ENCODE results near the gene ANO1.
A peak's percentile ranks its signal among the peaks of the same experiment; 100 is the strongest.

ANO1 gene

DNA sequence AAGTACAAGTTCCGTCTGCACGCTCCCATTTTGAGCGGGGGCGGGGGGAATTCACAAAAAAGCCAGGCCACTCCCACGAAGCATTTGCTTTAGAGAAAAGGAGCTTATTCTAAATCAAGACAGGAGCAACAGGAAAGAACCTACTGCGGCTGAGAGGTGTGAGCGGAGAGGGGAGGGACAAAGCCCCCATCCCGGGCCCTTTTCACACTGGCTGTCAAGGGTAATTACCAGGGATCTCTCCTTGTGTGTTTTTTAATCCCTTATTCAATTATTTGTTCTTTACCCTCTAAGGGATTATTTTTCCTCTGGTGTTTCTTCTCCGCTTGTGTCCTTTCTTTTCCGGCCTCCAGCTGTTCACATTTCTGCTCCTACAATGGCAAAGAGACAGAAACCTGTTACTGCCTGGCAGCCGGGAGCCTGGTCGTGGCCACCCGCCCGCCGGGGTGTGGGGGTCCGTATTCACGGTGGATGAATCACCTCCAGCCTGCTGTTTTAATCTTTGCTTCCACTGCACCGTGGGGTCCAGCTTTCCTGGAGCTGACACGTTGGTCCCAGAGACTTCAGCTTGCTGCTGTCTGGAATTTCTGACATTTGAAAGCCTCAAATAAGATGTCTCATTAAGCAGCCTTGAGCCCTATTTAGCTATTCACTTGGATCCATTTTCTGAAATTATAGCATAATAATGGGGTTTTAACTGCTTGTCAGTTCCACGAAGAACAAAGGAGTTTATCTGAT lies 63.5 kb downstream of the ANO1 start:
- DNase-seq (ENCODE audit: low read depth, low spot score) = peak; percentile 20
- TF ChIP-seq, protein P1, sequence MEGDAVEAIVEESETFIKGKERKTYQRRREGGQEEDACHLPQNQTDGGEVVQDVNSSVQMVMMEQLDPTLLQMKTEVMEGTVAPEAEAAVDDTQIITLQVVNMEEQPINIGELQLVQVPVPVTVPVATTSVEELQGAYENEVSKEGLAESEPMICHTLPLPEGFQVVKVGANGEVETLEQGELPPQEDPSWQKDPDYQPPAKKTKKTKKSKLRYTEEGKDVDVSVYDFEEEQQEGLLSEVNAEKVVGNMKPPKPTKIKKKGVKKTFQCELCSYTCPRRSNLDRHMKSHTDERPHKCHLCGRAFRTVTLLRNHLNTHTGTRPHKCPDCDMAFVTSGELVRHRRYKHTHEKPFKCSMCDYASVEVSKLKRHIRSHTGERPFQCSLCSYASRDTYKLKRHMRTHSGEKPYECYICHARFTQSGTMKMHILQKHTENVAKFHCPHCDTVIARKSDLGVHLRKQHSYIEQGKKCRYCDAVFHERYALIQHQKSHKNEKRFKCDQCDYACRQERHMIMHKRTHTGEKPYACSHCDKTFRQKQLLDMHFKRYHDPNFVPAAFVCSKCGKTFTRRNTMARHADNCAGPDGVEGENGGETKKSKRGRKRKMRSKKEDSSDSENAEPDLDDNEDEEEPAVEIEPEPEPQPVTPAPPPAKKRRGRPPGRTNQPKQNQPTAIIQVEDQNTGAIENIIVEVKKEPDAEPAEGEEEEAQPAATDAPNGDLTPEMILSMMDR (IDR thresholded peaks at IDR 0.05; ENCODE audit: low read depth, low read length) = no peak

DNA sequence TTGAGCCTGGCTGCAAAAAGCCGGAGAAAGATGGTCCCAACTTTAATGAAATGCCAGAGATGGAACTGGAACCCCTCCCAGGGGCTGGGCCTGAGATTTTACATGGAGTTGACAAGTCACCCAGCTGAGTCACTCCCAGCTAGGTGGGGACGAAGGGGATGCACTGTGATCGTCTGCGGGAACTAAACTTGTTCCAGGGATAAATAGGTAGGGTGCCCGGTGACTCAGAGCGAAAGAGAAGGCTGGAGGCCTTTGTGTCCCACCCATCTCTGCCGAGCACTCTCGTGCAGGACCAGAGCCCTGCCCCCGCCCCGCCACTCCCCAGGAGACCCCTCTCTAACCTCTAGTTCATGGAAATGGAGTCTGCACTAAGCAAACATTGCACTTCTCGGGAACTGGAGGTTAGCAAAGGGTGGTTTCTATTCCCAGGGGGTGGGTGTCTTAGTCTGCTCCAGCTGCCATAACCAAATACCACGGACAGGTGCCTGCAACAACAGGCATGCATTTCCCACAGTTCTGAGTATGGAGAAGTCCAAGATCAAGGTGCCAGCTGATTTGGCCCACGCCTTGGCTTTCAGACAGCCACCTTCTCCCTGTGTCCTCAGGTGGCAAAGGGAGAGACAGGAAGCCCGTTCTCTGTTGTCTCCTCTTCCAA lies 64.2 kb downstream of the ANO1 start:
- no peak for DNase-seq (ENCODE audit: low read depth, low spot score)
- in situ Hi-C loops (cut with HindIII; ENCODE audit: low sequenced_read_pairs) = no loop called here
- TF ChIP-seq, protein P1 (IDR thresholded peaks at IDR 0.05; ENCODE audit: low read depth, low read length) = no peak
- no peak overlapping the region for H3K4me3 ChIP-seq (ENCODE audit: low read depth, low read length)

More for the DNA sequence above, 63.5 kb downstream of the ANO1 start:
- in situ Hi-C loops (cut with HindIII; ENCODE audit: low sequenced_read_pairs) = no loop called here
- H3K4me3 ChIP-seq (ENCODE audit: low read depth, low read length) = no peak overlapping the region

DNA sequence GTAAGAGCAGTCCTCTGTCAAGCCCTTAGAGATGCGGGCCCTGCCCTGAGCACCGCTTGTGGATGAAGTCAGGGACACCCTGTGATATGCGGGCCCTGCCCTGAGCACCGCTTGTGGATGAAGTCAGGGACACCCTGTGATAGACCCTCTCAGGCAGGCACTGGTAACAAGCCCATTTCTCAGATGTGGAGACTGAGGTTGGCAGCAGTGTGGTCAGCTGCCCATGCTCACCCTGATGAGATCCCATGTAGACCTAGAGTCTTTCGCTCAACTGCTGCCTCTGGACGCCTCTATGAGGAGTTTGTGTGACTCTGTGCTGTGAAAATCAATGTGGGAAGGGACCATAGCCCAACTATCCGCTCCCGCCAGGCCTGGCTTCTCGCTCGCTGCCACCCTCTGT lies 66.1 kb downstream of the ANO1 start:
- no peak overlapping the region for H3K4me3 ChIP-seq (ENCODE audit: low read depth, low read length)
- in situ Hi-C loops (cut with HindIII; ENCODE audit: low sequenced_read_pairs) = no loop called here
- TF ChIP-seq, protein P1 (IDR thresholded peaks at IDR 0.05; ENCODE audit: low read depth, low read length) = no peak
- DNase-seq (ENCODE audit: low read depth, low spot score) = no peak

DNA sequence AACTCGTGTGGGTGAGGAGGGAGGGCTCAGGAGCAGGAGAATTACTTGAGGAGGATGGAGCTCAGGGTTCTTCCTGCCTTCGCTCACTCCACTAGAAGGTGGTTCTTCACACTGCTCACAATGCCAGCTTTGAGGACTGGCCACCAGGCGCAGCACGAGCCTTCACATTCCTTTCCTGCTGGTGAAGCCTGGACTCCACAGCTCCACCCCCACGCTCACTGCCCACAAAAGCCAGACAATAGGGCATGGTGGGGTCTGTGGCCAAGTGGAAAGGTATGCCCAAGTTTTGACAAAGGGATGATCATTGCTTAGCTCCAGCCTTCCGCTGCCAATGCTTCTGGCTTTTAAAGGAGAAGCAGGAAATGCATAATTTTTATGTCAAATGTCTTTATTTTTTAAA lies 67.0 kb downstream of the ANO1 start:
- no peak for DNase-seq (ENCODE audit: low read depth, low spot score)
- in situ Hi-C loops (cut with HindIII; ENCODE audit: low sequenced_read_pairs) = no loop called here
- H3K4me3 ChIP-seq (ENCODE audit: low read depth, low read length) = no peak overlapping the region
- TF ChIP-seq, protein P1 (IDR thresholded peaks at IDR 0.05; ENCODE audit: low read depth, low read length) = no peak

DNA sequence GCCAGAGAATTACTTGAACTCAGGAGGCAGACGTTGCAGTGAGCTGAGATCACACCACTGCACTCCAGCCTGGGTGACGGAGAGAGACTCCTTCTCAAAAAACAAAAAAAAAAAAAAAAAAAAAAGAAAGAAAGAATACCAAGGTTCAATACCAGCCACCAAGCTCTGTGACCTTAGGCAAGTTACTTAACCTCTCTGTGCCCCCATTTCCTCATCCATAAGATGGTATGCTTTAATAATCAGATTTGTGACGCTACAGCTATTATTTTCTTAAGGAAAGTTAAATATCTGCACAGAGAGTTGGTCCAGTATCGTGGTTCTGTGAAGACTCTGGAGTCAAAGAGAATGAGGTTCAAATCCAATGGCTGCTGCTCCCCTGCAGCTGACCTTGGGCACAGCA lies 67.7 kb downstream of the ANO1 start:
- in situ Hi-C loops (cut with HindIII; ENCODE audit: low sequenced_read_pairs) = no loop called here
- TF ChIP-seq, protein P1 (IDR thresholded peaks at IDR 0.05; ENCODE audit: low read depth, low read length) = no peak
- DNase-seq (ENCODE audit: low read depth, low spot score) = no peak
- H3K4me3 ChIP-seq (ENCODE audit: low read depth, low read length) = no peak overlapping the region

DNA sequence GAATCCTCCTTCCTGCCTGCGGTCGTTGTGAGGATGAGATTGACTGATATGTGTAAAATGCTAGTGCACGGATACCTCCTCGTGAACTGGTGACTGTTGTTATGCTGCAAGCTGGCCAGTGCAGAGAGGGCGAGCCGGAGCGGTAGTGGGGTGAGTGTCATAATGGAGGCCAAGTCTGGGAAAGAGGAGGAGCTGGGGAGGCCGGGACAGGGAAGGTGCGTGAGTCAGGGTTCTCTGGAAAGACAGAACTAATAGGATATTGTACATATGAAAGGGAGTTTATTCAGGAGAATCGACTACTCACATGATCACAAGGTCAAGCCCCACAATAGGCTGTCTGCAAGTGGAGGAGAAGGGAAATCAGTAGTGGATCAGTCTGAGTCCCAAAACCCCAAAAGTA lies 68.2 kb downstream of the ANO1 start:
- TF ChIP-seq, protein P1 (IDR thresholded peaks at IDR 0.05; ENCODE audit: low read depth, low read length) = no peak
- H3K4me3 ChIP-seq (ENCODE audit: low read depth, low read length) = no peak overlapping the region
- in situ Hi-C loops (cut with HindIII; ENCODE audit: low sequenced_read_pairs) = no loop called here
- no peak for DNase-seq (ENCODE audit: low read depth, low spot score)
